ENCODE data around the gene DZANK1. TPM values are rescaled to one million over a fixed set of nuclear protein-coding genes. Genes with fewer than 3 reads are reported as not detected.

The DZANK1 gene
- total and polyA plus RNA-seq, 9 donors, result 1.5 to 3.9 (median 1.8) TPM

GRCh38 chr20:18497603-18498002, 30.8 kb upstream of the DZANK1 start:
- H3K27ac ChIP-seq (ENCODE audit: low read length), result no peak overlapping the region
- no peak overlapping the region for H3K4me3 ChIP-seq (ENCODE audit: low read length)
- no peak for DNase-seq
- WGBS (ENCODE audit: insufficient coverage), result 100% methylated on average over 1 of the region's 3 CpGs
- no peaks in the 10 kb centered on the region for H3K9me3 ChIP-seq (replicated peaks; ENCODE audit: control insufficient read depth, low read depth, low read length)
- peaks cover under 1% of the 10 kb centered on the region for H3K27me3 ChIP-seq (ENCODE audit: control insufficient read depth, insufficient read depth, low read length)
- peaks cover 4% of the 10 kb centered on the region for H3K4me1 ChIP-seq (ENCODE audit: control insufficient read depth, insufficient read depth, low read length)
- H3K36me3 ChIP-seq (ENCODE audit: control insufficient read depth, insufficient read depth, low read length), result peaks cover 9% of the 10 kb centered on the region

- peaks cover 9% of the 10 kb centered on the region for H3K36me3 ChIP-seq (ENCODE audit: control insufficient read depth, insufficient read depth, low read length)
- under 1% methylated on average over 22 of the region's 31 CpGs for WGBS (ENCODE audit: insufficient coverage)
Measured at GRCh38 chr20:18496740-18497592, 30.1 kb upstream of the DZANK1 start, which contains the start of gene RBBP9. Gene RBBP9, minus strand, starts transcription at chr20:18497225. Its CDS starts 58 bp downstream, at chr20:18497167.

GRCh38 chr20:18496042-18496441, 29.2 kb upstream of the DZANK1 start:
- 13% methylated on average over 5 of the region's 7 CpGs for WGBS (ENCODE audit: insufficient coverage)
- Histone ChIP-seq H3K27ac (ENCODE audit: low read length) (no peak overlapping the region), H3K36me3 (ENCODE audit: control insufficient read depth, insufficient read depth, low read length) (peaks cover 13% of the 10 kb centered on the region), H3K4me3 (ENCODE audit: low read length) (peak overlapping the region; percentile 85), H3K9me3 (replicated peaks; ENCODE audit: control insufficient read depth, low read depth, low read length) (no peaks in the 10 kb centered on the region), H3K27me3 (ENCODE audit: control insufficient read depth, insufficient read depth, low read length) (no peaks in the 10 kb centered on the region), H3K4me1 (ENCODE audit: control insufficient read depth, insufficient read depth, low read length) (peaks cover 4% of the 10 kb centered on the region)
- DNase-seq, result no peak

More at GRCh38 chr20:18496740-18497592, 30.1 kb upstream of the DZANK1 start, which contains the start of gene RBBP9:
- peaks cover 4% of the 10 kb centered on the region for H3K4me1 ChIP-seq (ENCODE audit: control insufficient read depth, insufficient read depth, low read length)
- H3K9me3 ChIP-seq (replicated peaks; ENCODE audit: control insufficient read depth, low read depth, low read length), result no peaks in the 10 kb centered on the region
- peak within 1 kb of the TSS; percentile 85 for H3K4me3 ChIP-seq (ENCODE audit: low read length)
- no peaks in the 10 kb centered on the region for H3K27me3 ChIP-seq (ENCODE audit: control insufficient read depth, insufficient read depth, low read length)
- H3K27ac ChIP-seq (ENCODE audit: low read length), result peak within 1 kb of the TSS; percentile 84
- peak; percentile 93 for DNase-seq

GRCh38 chr20:18488301-18488700, 21.5 kb upstream of the DZANK1 start:
- Histone ChIP-seq H3K36me3 (ENCODE audit: control insufficient read depth, insufficient read depth, low read length) (peaks cover 36% of the 10 kb centered on the region), H3K4me1 (ENCODE audit: control insufficient read depth, insufficient read depth, low read length) (no peaks in the 10 kb centered on the region), H3K9me3 (replicated peaks; ENCODE audit: control insufficient read depth, low read depth, low read length) (no peaks in the 10 kb centered on the region), H3K27ac (ENCODE audit: low read length) (no peak overlapping the region), H3K4me3 (ENCODE audit: low read length) (no peak overlapping the region), H3K27me3 (ENCODE audit: control insufficient read depth, insufficient read depth, low read length) (no peaks in the 10 kb centered on the region)
- WGBS (ENCODE audit: insufficient coverage), result no CpG with 5 or more reads among the region's 3 CpGs
- no peak for DNase-seq

GRCh38 chr20:18481596-18481995, 14.8 kb upstream of the DZANK1 start:
- no peaks in the 10 kb centered on the region for H3K27me3 ChIP-seq (ENCODE audit: control insufficient read depth, insufficient read depth, low read length)
- H3K27ac ChIP-seq (ENCODE audit: low read length), result no peak overlapping the region
- H3K9me3 ChIP-seq (replicated peaks; ENCODE audit: control insufficient read depth, low read depth, low read length), result no peaks in the 10 kb centered on the region
- H3K36me3 ChIP-seq (ENCODE audit: control insufficient read depth, insufficient read depth, low read length), result peaks cover 49% of the 10 kb centered on the region
- no CpG with 5 or more reads among the region's 4 CpGs for WGBS (ENCODE audit: insufficient coverage)
- H3K4me1 ChIP-seq (ENCODE audit: control insufficient read depth, insufficient read depth, low read length), result no peaks in the 10 kb centered on the region
- DNase-seq, result no peak
- H3K4me3 ChIP-seq (ENCODE audit: low read length), result no peak overlapping the region

- Histone ChIP-seq H3K4me1 (ENCODE audit: control insufficient read depth, insufficient read depth, low read length) (no peaks in the 10 kb centered on the region), H3K27ac (ENCODE audit: low read length) (no peak overlapping the region), H3K4me3 (ENCODE audit: low read length) (no peak overlapping the region), H3K36me3 (ENCODE audit: control insufficient read depth, insufficient read depth, low read length) (peaks cover 46% of the 10 kb centered on the region), H3K27me3 (ENCODE audit: control insufficient read depth, insufficient read depth, low read length) (no peaks in the 10 kb centered on the region), H3K9me3 (replicated peaks; ENCODE audit: control insufficient read depth, low read depth, low read length) (no peaks in the 10 kb centered on the region)
- no CpG with 5 or more reads among the region's 1 CpG for WGBS (ENCODE audit: insufficient coverage)
- DNase-seq, result no peak
Measured at GRCh38 chr20:18477821-18478220, 11.0 kb upstream of the DZANK1 start.

GRCh38 chr20:18477218-18477617, 10.4 kb upstream of the DZANK1 start:
- no CpG with 5 or more reads among the region's 1 CpG for WGBS (ENCODE audit: insufficient coverage)
- Histone ChIP-seq H3K9me3 (replicated peaks; ENCODE audit: control insufficient read depth, low read depth, low read length) (no peaks in the 10 kb centered on the region), H3K4me3 (ENCODE audit: low read length) (no peak overlapping the region), H3K36me3 (ENCODE audit: control insufficient read depth, insufficient read depth, low read length) (peaks cover 39% of the 10 kb centered on the region), H3K4me1 (ENCODE audit: control insufficient read depth, insufficient read depth, low read length) (no peaks in the 10 kb centered on the region), H3K27me3 (ENCODE audit: control insufficient read depth, insufficient read depth, low read length) (no peaks in the 10 kb centered on the region), H3K27ac (ENCODE audit: low read length) (no peak overlapping the region)
- DNase-seq, result no peak

- Histone ChIP-seq H3K27me3 (ENCODE audit: control insufficient read depth, insufficient read depth, low read length) (no peaks in the 10 kb centered on the region), H3K36me3 (ENCODE audit: control insufficient read depth, insufficient read depth, low read length) (peaks cover 16% of the 10 kb centered on the region), H3K4me1 (ENCODE audit: control insufficient read depth, insufficient read depth, low read length) (peaks cover 7% of the 10 kb centered on the region), H3K27ac (ENCODE audit: low read length) (peak overlapping the region; percentile 96), H3K9me3 (replicated peaks; ENCODE audit: control insufficient read depth, low read depth, low read length) (no peaks in the 10 kb centered on the region), H3K4me3 (ENCODE audit: low read length) (peak overlapping the region; percentile 96)
- WGBS (ENCODE audit: insufficient coverage), result 0% methylated on average over 8 of the region's 15 CpGs
- no peak for DNase-seq
Measured at GRCh38 chr20:18466574-18466893, 296 bp downstream of the DZANK1 start.

GRCh38 chr20:18465536-18466200, 1.2 kb downstream of the DZANK1 start:
- Histone ChIP-seq H3K4me3 (ENCODE audit: low read length) (no peak overlapping the region), H3K27me3 (ENCODE audit: control insufficient read depth, insufficient read depth, low read length) (no peaks in the 10 kb centered on the region), H3K9me3 (replicated peaks; ENCODE audit: control insufficient read depth, low read depth, low read length) (no peaks in the 10 kb centered on the region), H3K36me3 (ENCODE audit: control insufficient read depth, insufficient read depth, low read length) (peaks cover 9% of the 10 kb centered on the region), H3K27ac (ENCODE audit: low read length) (no peak overlapping the region), H3K4me1 (ENCODE audit: control insufficient read depth, insufficient read depth, low read length) (peaks cover 7% of the 10 kb centered on the region)
- 100% methylated on average over 1 of the region's 6 CpGs for WGBS (ENCODE audit: insufficient coverage)
- DNase-seq, result no peak

GRCh38 chr20:18456600-18456999, 10.2 kb downstream of the DZANK1 start:
- no peaks in the 10 kb centered on the region for H3K27me3 ChIP-seq (ENCODE audit: control insufficient read depth, insufficient read depth, low read length)
- H3K9me3 ChIP-seq (replicated peaks; ENCODE audit: control insufficient read depth, low read depth, low read length), result peaks cover 3% of the 10 kb centered on the region
- no peaks in the 10 kb centered on the region for H3K36me3 ChIP-seq (ENCODE audit: control insufficient read depth, insufficient read depth, low read length)
- DNase-seq, result no peak
- no peak overlapping the region for H3K27ac ChIP-seq (ENCODE audit: low read length)
- H3K4me3 ChIP-seq (ENCODE audit: low read length), result no peak overlapping the region
- H3K4me1 ChIP-seq (ENCODE audit: control insufficient read depth, insufficient read depth, low read length), result peaks cover 3% of the 10 kb centered on the region
- WGBS (ENCODE audit: insufficient coverage), result no CpG with 5 or more reads among the region's 3 CpGs

Measured in muscle of leg (tissue), 11 donors.